ENCODE data around the gene ZNF474.

Gene ZNF474

GRCh38 chr5:122184676-122185255 is 55.4 kb downstream of the ZNF474 start:
- Histone ChIP-seq H3K9me3 (ENCODE audit: severe bottlenecking) (no peaks in the 10 kb centered on the region), H3K27me3 (ENCODE audit: insufficient read depth, poor library complexity, severe bottlenecking) (no peaks in the 10 kb centered on the region), H3K36me3 (ENCODE audit: low read depth) (no peaks in the 10 kb centered on the region), H3K4me1 (ENCODE audit: insufficient read depth, poor library complexity, severe bottlenecking) (peaks cover 47% of the 10 kb centered on the region), H3K4me3 (ENCODE audit: severe bottlenecking) (no peak overlapping the region), H3K27ac (ENCODE audit: poor library complexity, severe bottlenecking) (peak overlapping the region; percentile 95)
- TF ChIP-seq CTCF (IDR thresholded peaks at IDR 0.05; ENCODE audit: poor library complexity, severe bottlenecking), result no peak
- no peak for ATAC-seq (ENCODE audit: low read depth)
- no peak for DNase-seq (ENCODE audit: low spot score)

- H3K9me3 ChIP-seq (ENCODE audit: severe bottlenecking), result no peaks in the 10 kb centered on the region
- no peaks in the 10 kb centered on the region for H3K27me3 ChIP-seq (ENCODE audit: insufficient read depth, poor library complexity, severe bottlenecking)
- no peak for DNase-seq (ENCODE audit: low spot score)
- TF ChIP-seq CTCF (IDR thresholded peaks at IDR 0.05; ENCODE audit: poor library complexity, severe bottlenecking), result no peak
- H3K4me3 ChIP-seq (ENCODE audit: severe bottlenecking), result no peak overlapping the region
- H3K4me1 ChIP-seq (ENCODE audit: insufficient read depth, poor library complexity, severe bottlenecking), result peaks cover 23% of the 10 kb centered on the region
- no peak overlapping the region for H3K27ac ChIP-seq (ENCODE audit: poor library complexity, severe bottlenecking)
- H3K36me3 ChIP-seq (ENCODE audit: low read depth), result no peaks in the 10 kb centered on the region
- no peak for ATAC-seq (ENCODE audit: low read depth)
Measured at GRCh38 chr5:122187426-122187825, 58.1 kb downstream of the ZNF474 start.

DNA sequence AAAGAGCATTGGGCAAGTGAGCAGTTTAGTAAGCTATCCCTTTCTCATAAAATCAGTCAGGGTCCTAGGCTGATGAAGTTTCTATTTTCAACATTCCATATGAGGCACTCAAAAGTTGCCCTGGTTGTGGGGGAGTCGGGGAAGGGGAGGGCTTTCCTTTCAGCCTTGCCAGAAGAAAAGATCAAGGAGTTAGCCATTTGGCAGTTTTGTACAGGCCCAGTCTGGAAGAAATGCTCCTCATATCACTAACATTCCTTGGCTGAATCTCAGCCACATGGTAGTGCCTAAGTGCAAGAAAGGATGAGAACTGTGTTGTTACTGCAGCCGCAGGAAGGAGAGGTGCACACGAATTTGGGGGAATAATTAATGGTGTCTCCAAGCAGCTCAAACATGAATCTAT is 60.8 kb downstream of the ZNF474 start:
- H3K4me1 ChIP-seq (ENCODE audit: insufficient read depth, poor library complexity, severe bottlenecking), result peaks cover 3% of the 10 kb centered on the region
- H3K27me3 ChIP-seq (ENCODE audit: insufficient read depth, poor library complexity, severe bottlenecking), result no peaks in the 10 kb centered on the region
- no peaks in the 10 kb centered on the region for H3K36me3 ChIP-seq (ENCODE audit: low read depth)
- DNase-seq (ENCODE audit: low spot score) (no peak), ATAC-seq (ENCODE audit: low read depth) (no peak)
- H3K27ac ChIP-seq (ENCODE audit: poor library complexity, severe bottlenecking), result no peak overlapping the region
- no peak overlapping the region for H3K4me3 ChIP-seq (ENCODE audit: severe bottlenecking)
- TF ChIP-seq CTCF (IDR thresholded peaks at IDR 0.05; ENCODE audit: poor library complexity, severe bottlenecking), result no peak
- H3K9me3 ChIP-seq (ENCODE audit: severe bottlenecking), result no peaks in the 10 kb centered on the region

DNA sequence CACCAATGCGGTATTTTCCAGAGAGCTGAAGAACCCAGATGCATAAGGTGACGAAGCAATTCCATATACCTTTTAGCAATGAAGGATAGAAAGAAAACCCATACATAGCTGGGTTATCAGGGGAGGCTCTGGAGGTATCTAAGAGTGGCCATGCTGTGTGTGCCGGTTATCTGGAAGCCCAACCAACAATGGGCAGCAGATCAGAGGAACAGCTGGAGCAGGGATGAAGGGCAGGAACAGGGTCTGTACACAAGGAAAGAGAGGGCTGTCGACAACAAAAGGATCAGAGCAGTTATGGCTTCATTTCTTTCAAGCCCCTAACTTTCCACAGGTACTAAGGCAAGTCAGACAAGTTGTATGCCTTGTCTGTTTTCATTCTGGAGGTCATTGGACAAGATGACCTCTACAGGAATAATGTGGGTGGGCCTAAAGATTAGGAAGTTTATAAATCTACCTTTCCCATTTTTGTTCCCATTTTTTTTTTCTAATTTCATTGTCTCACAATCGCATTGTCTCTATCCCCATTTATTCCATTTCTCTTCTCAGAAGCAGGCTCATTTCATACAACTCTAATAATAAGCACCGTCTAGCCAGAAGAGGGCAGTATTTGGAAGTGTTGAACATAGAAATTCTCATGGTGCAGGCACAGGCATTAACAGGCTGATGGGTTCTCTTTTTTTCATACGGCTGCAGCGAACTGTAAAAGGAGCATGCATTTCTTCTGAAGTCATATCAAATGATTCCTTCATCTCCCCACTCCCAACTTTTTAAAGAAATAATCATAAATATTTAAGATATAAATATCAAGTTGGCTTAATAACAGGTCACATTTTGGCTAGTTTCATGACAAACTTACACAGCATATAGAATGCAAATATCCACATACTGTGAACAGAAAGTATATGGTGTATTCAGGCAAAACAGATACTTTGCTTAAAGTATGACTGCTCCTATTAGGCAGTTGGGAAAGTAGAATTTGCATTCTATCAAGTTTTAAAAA is 63.5 kb downstream of the ZNF474 start:
- ATAC-seq (ENCODE audit: low read depth), result peak; percentile 80; the same call in 2 of the 3 replicates
- no peaks in the 10 kb centered on the region for H3K27me3 ChIP-seq (ENCODE audit: insufficient read depth, poor library complexity, severe bottlenecking)
- no peak for DNase-seq (ENCODE audit: low spot score)
- H3K36me3 ChIP-seq (ENCODE audit: low read depth), result no peaks in the 10 kb centered on the region
- TF ChIP-seq CTCF (IDR thresholded peaks at IDR 0.05; ENCODE audit: poor library complexity, severe bottlenecking), result peak; percentile 91
- no peaks in the 10 kb centered on the region for H3K4me1 ChIP-seq (ENCODE audit: insufficient read depth, poor library complexity, severe bottlenecking)
- no peaks in the 10 kb centered on the region for H3K9me3 ChIP-seq (ENCODE audit: severe bottlenecking)
- H3K4me3 ChIP-seq (ENCODE audit: severe bottlenecking), result no peak overlapping the region
- no peak overlapping the region for H3K27ac ChIP-seq (ENCODE audit: poor library complexity, severe bottlenecking)
